HG03457 (cell line): Measurements from ENCODE around the gene MCF2L.
"Not testable (repeated sequence)": the region's sequence is repeated elsewhere in the genome, so short reads cannot be mapped to it uniquely, and the experiment has no call there.

Source experiments
- ATAC-seq: cut with Tn5 transposase; IDR thresholded peaks from one replicate; pipeline ENCODE4 v1.9.1; 2021; ENCODE audit warnings: moderate number of reproducible peaks; ENCODE audit not compliant: unreplicated experiment

Gene MCF2L

DNA sequence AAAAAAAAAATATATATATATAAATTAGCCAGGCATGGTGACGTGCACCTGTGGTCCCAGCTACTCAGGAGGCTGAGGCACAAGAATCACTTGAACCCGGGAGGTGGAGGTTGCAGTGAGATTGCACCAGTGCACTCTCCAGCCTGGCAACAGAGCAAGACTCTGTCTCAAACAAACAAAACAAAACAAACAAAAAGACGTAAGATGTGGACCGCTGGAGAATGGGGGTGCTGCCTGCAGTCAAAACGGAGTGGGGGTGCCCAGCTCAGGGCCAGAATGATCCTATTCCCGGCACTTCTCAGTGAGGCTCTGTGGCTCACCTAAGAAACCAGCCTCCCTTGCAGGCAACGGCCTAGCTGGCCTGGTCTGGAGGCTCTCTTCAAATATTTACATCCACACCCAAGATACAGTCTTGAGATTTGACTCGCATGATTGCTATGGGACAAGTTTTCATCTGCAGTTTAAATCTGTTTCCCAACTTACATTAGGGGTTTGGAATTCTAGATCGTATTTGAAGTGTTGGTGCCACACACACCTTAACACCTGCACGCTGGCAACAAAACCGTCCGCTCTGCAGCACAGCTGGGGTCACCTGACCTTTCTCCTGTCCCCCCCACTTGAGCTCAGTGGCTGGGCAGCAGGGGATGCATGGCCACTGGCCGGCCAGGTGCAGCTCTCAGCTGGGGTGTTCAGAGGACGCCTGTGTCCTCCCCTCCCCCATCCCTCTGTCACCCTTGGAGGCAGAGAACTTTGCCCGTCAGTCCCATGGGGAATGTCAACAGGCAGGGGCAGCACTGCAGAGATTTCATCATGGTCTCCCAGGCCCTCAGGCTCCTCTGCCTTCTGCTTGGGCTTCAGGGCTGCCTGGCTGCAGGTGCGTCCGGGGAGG, 136.3 kb downstream of the MCF2L start, which contains the start of gene F7:
TSS of gene F7 (plus strand) at position 760 of the 889 bp plus-strand sequence. CDS start at position 811, 51 bp downstream.
- no peak for ATAC-seq

DNA sequence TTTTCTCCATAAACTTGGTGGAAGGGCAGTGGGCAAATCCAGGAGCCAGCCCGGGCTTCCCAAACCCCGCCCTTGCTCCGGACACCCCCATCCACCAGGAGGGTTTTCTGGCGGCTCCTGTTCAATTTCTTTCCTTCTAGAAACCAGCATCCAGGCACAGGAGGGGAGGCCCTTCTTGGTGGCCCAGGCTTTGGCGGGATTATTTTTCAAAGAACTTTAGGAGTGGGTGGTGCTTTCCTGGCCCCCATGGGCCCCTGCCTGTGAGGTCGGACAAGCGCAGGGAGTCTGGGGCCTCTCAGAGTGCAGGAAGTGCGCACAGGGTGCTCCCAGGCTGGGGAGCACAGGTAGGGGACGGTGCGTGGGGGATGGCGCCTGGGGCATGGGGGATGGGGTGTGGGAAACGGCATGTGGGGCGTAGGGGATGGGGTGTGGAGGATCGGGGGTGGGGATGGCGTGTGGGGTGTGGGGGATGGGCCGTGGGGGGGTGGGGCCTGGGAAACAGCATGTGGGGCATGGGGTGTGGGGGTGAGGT, 137.0 kb downstream of the MCF2L start:
- no peak for ATAC-seq

DNA sequence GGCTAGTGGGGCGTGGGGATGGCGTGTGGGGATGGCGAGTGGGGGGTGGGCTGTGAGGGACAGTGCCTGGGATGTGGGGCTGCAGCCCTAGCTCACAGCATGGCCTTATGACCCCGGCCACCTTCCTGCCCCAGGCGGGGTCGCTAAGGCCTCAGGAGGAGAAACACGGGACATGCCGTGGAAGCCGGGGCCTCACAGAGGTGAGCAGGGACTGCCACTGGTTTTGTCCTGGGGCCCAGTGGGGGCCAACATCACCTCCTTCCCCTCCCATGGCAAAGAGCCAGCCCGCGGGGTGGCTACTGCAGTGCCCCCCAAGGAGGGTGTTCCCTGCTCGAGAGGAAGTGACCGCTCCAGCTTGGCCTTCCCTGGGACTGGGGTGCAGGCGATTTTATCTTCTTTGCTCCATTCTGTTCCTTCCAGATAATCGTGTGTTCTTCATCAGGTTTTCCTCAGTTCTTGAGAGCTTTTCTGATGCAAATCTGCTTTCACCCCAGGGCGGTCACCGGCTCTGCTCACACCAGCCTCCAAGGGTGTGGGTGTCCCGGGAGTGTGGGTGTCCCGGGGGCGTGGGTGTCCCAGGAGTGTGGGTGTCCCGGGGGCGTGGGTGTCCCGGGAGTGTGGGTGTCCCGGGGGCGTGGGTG, 137.8 kb downstream of the MCF2L start:
- no peak for ATAC-seq

DNA sequence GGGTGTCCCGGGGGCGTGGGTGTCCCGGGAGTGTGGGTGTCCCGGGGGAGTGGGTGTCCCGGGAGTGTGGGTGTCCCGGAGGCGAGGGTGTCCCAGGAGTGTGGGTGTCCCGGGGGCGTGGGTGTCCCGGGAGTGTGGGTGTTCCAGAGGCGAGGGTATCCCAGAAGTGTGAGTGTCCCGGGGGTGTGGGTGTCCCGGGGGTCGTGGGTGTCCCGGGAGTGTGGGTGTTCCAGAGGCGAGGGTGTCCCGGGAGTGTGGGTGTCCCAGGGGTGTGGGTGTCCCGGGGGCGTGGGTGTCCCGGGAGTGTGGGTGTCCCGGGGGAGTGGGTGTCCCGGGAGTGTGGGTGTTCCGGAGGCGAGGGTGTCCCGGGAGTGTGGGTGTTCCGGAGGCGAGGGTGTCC, 139.5 kb downstream of the MCF2L start:
- ATAC-seq = not testable (repeated sequence)

DNA sequence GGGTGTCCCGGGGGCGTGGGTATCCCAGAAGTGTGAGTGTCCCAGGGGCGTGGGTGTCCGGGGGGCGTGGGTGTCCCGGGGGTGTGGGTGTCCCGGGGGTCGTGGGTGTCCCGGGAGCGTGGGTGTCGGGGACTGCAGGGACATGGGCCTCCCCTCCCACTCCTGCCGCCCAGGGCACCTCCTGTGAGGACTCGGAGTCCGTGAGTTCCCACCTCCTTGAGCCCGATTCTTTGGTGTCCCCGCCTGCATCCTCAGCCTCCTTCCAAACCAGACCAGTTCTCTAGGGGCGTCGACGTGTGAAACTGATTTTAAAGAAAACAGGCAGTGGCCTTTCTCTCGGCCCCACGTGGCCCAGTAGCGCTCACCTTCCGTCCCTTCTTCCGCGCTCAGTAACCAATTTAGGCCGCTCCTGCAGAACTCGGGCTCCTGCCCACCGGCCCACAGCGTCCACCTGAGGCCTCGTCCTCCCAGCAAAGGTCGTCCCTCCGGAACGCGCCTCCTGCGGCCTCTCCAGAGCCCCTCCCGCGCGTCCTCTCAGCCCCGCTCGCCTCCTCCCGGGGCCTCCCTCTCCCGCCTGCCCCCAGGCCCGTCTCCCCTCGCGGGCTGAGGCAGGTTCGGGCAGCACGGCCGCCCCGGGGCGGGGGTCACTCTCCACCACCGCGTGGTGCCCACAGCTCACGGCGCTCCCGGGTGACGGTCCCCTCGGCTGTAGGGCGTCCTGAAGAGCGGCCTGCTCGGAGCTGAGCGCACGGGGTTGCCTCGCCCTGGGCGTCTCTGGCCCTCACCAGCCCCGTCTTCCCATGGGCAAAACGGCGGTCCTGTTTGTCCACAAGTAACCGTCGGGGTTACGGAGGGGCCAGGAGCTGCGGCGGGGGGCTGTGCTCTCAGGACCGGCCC, 140.4 kb downstream of the MCF2L start:
- ATAC-seq = no peak

GRCh38 chr13:113110048-113110851, 141.2 kb downstream of the MCF2L start:
- ATAC-seq = no peak

DNA sequence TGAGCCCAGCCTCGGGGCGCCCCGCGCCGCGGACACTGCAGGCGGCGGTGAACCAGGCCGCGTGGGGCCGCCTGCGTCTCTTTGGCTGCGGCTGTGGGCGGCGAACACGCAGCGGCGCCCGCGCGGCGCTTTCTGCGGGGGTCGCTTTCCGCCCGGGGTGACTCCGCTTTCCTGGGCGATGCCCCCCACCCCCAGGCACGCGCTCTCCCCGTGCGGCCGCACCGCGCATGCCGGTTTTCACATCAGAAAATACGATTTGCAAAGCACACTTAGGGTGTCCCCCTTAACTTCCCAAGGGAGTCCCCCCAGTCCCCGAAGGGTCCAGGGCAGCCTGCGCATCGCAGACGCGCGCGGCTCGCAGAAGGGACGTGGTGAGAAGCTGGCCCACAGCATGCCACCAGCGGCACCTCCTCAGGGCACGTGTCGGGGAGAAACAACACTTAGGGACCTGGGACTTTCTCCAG, 141.9 kb downstream of the MCF2L start:
- ATAC-seq = no peak

DNA sequence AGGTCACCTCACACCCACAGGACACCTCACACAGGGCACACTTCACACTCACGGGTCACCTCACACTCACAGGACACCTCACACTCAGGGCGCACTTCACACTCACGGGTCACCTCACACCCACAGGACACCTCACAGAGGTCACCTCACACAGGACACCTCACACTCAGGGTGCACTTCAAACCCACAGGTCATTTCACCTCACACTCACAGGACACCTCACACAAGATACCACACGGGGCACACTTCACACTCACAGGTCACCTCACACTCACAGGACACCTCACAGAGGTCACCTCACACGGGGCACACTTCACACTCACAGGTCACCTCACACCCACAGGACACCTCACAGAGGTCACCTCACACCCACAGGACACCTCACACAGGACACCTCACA, 142.8 kb downstream of the MCF2L start:
- not testable (repeated sequence) for ATAC-seq

GRCh38 chr13:113112475-113112874, 143.5 kb downstream of the MCF2L start:
- not testable (repeated sequence) for ATAC-seq

GRCh38 chr13:113112893-113113845, 144.2 kb downstream of the MCF2L start:
- ATAC-seq = no peak

DNA sequence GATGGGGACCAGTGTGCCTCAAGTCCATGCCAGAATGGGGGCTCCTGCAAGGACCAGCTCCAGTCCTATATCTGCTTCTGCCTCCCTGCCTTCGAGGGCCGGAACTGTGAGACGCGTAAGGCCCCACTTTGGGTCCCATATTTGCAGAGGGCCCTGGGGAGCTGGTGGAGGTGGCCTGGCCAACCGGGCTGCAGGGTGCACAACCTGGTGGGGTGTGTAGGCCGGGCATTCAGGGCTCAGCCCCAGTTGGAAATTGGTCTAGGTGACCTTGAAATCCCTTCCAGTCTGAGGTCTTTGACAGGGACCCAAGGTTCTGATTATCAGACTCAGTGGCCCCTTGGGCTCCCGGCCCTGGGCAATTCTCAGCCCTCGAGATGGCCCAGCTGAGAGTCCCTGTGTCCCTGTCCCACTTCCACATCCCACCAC, 144.8 kb downstream of the MCF2L start:
- ATAC-seq = no peak

DNA sequence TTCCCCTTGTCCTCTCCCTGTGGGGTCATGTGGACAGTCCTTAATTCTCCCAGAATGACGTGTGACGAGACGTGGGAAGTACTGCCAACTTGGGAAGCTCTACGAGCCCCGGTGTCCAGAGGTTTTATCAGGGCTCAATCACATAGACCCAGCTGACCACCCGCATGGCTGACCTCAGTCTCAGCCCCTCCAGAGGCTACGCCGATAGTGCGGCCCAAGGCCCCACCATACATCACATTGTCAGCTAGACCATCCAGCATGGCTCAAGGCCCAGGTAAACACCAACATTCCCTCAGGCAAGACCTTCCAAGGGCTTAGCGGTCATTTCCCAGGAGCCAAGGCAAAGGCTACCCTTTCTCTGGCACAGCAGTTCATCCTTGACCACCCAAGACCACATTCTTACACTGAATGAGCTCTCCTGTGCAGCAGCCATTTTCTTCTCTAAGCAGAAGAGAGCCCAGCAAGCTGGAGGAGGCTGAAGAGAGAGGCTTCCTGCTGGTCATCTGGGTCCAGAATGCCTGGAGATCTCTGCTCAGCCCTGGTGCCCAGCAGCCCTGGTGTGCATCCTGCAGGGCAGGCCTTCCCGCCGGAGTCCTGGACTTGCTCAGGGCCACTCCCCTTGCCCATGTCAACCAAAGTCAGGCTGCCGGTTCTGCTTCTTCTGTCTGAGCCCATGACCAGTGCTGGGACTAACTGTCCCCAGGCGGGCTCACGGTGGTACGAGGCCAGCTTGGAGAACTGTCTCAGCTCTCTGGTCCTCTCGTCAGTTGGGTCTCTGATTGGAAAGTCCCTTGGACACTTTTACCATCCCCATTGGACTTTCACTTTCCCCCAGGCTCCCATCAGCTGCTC, 145.7 kb downstream of the MCF2L start:
- ATAC-seq = no peak

GRCh38 chr13:113115363-113116205, 146.6 kb downstream of the MCF2L start:
- ATAC-seq = no peak

DNA sequence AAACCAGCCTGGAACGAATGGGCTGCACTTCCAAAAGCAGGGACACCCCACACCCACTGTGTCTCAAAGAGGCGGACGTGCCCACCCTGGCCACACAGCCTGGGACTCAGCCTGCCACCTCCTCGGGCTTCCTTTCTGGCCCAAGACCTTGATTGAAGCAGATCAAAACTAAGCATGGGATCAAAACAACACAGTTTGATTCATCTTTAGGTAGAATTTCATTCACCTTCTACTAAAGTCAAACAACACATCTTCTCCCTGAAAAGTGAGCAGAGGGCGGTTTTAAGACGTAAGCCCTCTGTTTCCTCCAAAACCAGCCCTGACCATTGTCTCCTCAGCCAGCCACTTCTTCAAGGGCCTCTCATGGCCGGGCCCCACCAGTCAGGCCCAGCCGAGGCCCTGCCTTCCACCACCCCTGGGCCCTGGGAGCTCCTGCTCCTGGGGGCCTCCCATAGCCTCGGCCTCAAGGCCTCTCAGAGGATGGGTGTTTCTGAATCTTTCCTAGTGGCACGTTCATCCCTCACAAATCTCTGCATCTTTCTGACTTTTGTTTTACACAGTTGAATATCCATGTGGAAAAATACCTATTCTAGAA, 147.3 kb downstream of the MCF2L start:
- ATAC-seq = no peak

DNA sequence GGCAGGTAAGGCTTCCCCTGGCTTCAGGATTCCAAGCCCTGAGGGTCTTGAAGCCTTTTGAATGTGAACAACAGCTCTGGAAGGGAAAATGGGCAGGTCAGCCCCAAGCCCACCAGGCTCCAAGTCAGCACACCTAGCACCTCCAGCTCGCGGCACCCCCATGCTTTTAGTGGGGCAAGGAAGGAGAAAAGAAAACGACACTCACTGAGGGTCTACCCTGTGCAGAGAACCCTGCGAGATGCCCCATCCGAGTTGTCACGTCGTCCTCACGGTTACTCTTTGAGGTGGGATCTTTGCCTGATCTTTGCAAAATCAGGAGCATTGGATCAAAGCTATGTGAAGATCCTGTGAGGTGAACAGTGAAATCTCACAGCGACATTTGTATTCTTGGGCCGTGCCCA, 147.9 kb downstream of the MCF2L start:
- no peak for ATAC-seq

DNA sequence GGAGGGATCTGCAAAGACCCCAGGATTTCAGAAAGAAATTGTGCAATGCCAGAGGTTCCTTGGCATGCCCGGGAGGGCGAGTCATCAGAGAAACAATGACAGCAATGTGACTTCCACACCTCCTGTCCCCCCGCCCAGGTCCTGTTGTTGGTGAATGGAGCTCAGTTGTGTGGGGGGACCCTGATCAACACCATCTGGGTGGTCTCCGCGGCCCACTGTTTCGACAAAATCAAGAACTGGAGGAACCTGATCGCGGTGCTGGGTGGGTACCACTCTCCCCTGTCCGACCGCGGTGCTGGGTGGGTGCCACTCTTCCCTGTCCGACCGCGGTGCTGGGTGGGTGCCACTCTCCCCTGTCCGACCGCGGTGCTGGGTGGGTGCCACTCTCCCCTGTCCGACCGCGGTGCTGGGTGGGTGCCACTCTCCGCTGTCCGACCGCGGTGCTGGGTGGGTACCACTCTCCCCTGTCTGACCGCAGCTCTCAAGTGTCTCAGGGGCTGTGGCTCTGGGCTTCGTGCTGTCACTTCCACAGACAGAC, 148.4 kb downstream of the MCF2L start:
- no peak for ATAC-seq
